Ectodermal cell (in vitro differentiated cells): ENCODE measurements around the gene LYL1.

Experiments used
- H3K27ac ChIP-seq: 2 replicates; pipeline ENCODE4 v1.7.0; 2013; ENCODE audit warnings: mild to moderate bottlenecking, low read depth, low read length; ENCODE audit not compliant: insufficient read depth, poor library complexity, severe bottlenecking
- H3K27me3 ChIP-seq: 2 replicates; pipeline ENCODE4 v1.7.0; 2013; ENCODE audit warnings: mild to moderate bottlenecking, low read length; ENCODE audit not compliant: insufficient read depth, control insufficient read depth, poor library complexity, severe bottlenecking
- H3K36me3 ChIP-seq: one replicate; pipeline ENCODE4 v1.7.0; 2013; ENCODE audit warnings: low read length; ENCODE audit not compliant: control insufficient read depth, insufficient read depth
- H3K4me1 ChIP-seq: one replicate; pipeline ENCODE4 v1.7.0; 2013; ENCODE audit warnings: low read length; ENCODE audit not compliant: control insufficient read depth, insufficient read depth
- H3K4me3 ChIP-seq: 2 replicates; pipeline ENCODE4 v1.7.0; 2013; ENCODE audit warnings: low read depth, low read length, control low read depth; ENCODE audit not compliant: insufficient read depth
- H3K9me3 ChIP-seq: 2 replicates; pipeline ENCODE4 v1.7.0; 2013; ENCODE audit warnings: mild to moderate bottlenecking, low read length, moderate library complexity; ENCODE audit not compliant: control insufficient read depth
- WGBS, 2 experiments: methylation state at CpG; one replicate each; pipeline ENCODE4 v1.1.7; 2013; ENCODE audit warnings: missing lambda C conversion rate in 2 of 2; 5-methylcytosine and 5-hydroxymethylcytosine counted together

LYL1 gene

GRCh38 chr19:13074378-13074777 lies 28.3 kb downstream of the LYL1 start:
- Histone ChIP-seq H3K27ac (no peak overlapping the region), H3K36me3 (no peaks in the 10 kb centered on the region), H3K4me3 (no peak overlapping the region), H3K9me3 (no peaks in the 10 kb centered on the region), H3K4me1 (peaks cover 30% of the 10 kb centered on the region), H3K27me3 (peaks cover 13% of the 10 kb centered on the region)
- 94 to 97% methylated on average over 4 of the region's 4 CpGs for WGBS, 2 experiments

- Histone ChIP-seq H3K9me3 (no peaks in the 10 kb centered on the region), H3K27ac (no peak overlapping the region), H3K4me3 (no peak overlapping the region), H3K36me3 (no peaks in the 10 kb centered on the region), H3K27me3 (peaks cover 17% of the 10 kb centered on the region), H3K4me1 (peaks cover 27% of the 10 kb centered on the region)
- WGBS, 2 experiments = 88 to 91% methylated on average over 5 of the region's 5 CpGs
Observed at GRCh38 chr19:13073263-13073662, 29.4 kb downstream of the LYL1 start.

GRCh38 chr19:13072188-13072908 lies 30.3 kb downstream of the LYL1 start:
- no peaks in the 10 kb centered on the region for H3K9me3 ChIP-seq
- peaks cover 20% of the 10 kb centered on the region for H3K27me3 ChIP-seq
- H3K36me3 ChIP-seq = no peaks in the 10 kb centered on the region
- H3K27ac ChIP-seq = no peak overlapping the region
- no peak overlapping the region for H3K4me3 ChIP-seq
- H3K4me1 ChIP-seq = peaks cover 18% of the 10 kb centered on the region
- 89 to 91% methylated on average over 9 of the region's 9 CpGs for WGBS, 2 experiments

- H3K27me3 ChIP-seq = peaks cover 19% of the 10 kb centered on the region
- no peak overlapping the region for H3K4me3 ChIP-seq
- 82 to 87% methylated on average over 7 to 8 of the region's 9 CpGs for WGBS, 2 experiments
- no peaks in the 10 kb centered on the region for H3K9me3 ChIP-seq
- peaks cover 12% of the 10 kb centered on the region for H3K4me1 ChIP-seq
- H3K27ac ChIP-seq = no peak overlapping the region
- H3K36me3 ChIP-seq = no peaks in the 10 kb centered on the region
Observed at GRCh38 chr19:13071444-13072187, 31.0 kb downstream of the LYL1 start.

GRCh38 chr19:13070425-13071140 lies 32.1 kb downstream of the LYL1 start:
- no peak overlapping the region for H3K27ac ChIP-seq
- peaks cover 16% of the 10 kb centered on the region for H3K27me3 ChIP-seq
- WGBS, 2 experiments = 95% methylated on average over 32 of the region's 32 CpGs
- no peak overlapping the region for H3K4me3 ChIP-seq
- peaks cover 10% of the 10 kb centered on the region for H3K4me1 ChIP-seq
- no peaks in the 10 kb centered on the region for H3K9me3 ChIP-seq
- H3K36me3 ChIP-seq = no peaks in the 10 kb centered on the region

- Histone ChIP-seq H3K4me3 (no peak overlapping the region), H3K36me3 (no peaks in the 10 kb centered on the region), H3K27ac (no peak overlapping the region), H3K9me3 (no peaks in the 10 kb centered on the region), H3K4me1 (peaks cover 10% of the 10 kb centered on the region), H3K27me3 (peaks cover 20% of the 10 kb centered on the region)
- WGBS, 2 experiments = 77 to 80% methylated on average over 20 of the region's 20 CpGs
Observed at GRCh38 chr19:13069415-13070359, 33.0 kb downstream of the LYL1 start.

- H3K36me3 ChIP-seq = no peaks in the 10 kb centered on the region
- 88 to 90% methylated on average over 6 of the region's 6 CpGs for whole genome bisulfite sequencing, 2 experiments
- H3K9me3 ChIP-seq = no peaks in the 10 kb centered on the region
- H3K4me1 ChIP-seq = peaks cover 10% of the 10 kb centered on the region
- no peak overlapping the region for H3K27ac ChIP-seq
- peaks cover 34% of the 10 kb centered on the region for H3K27me3 ChIP-seq
- H3K4me3 ChIP-seq = no peak overlapping the region
Observed at GRCh38 chr19:13068085-13068846, 34.4 kb downstream of the LYL1 start.

GRCh38 chr19:13066933-13067807 lies 35.5 kb downstream of the LYL1 start:
- peaks cover 45% of the 10 kb centered on the region for H3K27me3 ChIP-seq

More at GRCh38 chr19:13066933-13067807, 35.5 kb downstream of the LYL1 start:
- Histone ChIP-seq H3K36me3 (no peaks in the 10 kb centered on the region), H3K9me3 (no peaks in the 10 kb centered on the region), H3K4me3 (no peak overlapping the region), H3K4me1 (peaks cover 10% of the 10 kb centered on the region), H3K27ac (no peak overlapping the region)
- 85 to 95% methylated on average over 17 of the region's 17 CpGs for WGBS, 2 experiments
